ENCODE data around the gene TLCD2. TPM values are rescaled to one million over a fixed set of nuclear protein-coding genes. Genes with fewer than 3 reads are reported as not detected.

Gene TLCD2
- total RNA-seq, 1 experiment from 2014 or later, result 6.7 TPM

DNA sequence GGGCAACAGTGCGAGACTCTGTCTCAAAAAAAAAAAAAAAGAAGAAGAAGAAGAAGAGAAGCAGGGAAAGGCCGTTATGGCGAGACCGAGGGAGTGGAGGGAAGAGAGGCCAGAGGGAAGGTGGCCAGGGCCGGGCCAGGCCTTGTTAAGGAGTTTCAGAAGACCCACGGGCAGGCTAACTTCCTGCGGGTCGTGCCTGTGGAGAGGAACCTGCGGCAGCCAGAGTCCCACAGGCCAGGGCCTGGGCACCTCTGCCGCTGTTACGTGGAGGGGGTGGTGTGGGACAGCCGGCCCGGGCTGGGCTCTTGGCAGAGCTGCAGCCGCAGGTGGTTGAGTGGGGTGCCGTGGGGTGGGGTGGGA, 19.8 kb upstream of the TLCD2 start:
- ChIA-PET POLR2A (ENCODE audit: unreplicated experiment) (interaction anchor here (0.6 kb wide), 1 partner anchor 217 kb away, joined by 3 read pairs; no protein-coding TSS in a partner anchor), CTCF (interaction anchor here (0.8 kb wide), 1 partner anchor 100 kb away, joined by 7 read pairs; the partner anchor contains the start of genes RPA1 and SMYD4)
- TF ChIP-seq, protein P1, sequence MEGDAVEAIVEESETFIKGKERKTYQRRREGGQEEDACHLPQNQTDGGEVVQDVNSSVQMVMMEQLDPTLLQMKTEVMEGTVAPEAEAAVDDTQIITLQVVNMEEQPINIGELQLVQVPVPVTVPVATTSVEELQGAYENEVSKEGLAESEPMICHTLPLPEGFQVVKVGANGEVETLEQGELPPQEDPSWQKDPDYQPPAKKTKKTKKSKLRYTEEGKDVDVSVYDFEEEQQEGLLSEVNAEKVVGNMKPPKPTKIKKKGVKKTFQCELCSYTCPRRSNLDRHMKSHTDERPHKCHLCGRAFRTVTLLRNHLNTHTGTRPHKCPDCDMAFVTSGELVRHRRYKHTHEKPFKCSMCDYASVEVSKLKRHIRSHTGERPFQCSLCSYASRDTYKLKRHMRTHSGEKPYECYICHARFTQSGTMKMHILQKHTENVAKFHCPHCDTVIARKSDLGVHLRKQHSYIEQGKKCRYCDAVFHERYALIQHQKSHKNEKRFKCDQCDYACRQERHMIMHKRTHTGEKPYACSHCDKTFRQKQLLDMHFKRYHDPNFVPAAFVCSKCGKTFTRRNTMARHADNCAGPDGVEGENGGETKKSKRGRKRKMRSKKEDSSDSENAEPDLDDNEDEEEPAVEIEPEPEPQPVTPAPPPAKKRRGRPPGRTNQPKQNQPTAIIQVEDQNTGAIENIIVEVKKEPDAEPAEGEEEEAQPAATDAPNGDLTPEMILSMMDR (conservative IDR thresholded peaks at IDR 0.05), result no peak
- no peak for TF ChIP-seq EZH2 (IDR thresholded peaks at IDR 0.05; ENCODE audit: low read depth)
- Histone ChIP-seq H3K4me3 (no peak overlapping the region), H3K9me2 (ENCODE audit: insufficient read depth) (no peaks in the 10 kb centered on the region), H3K36me3 (ENCODE audit: low read depth) (no peaks in the 10 kb centered on the region), H3K79me2 (ENCODE audit: low read depth) (peaks cover 7% of the 10 kb centered on the region; the same call in 1 of the 2 replicates), H3K9me3 (ENCODE audit: insufficient read depth, low read depth) (no peaks in the 10 kb centered on the region), H2AFZ (no peak overlapping the region), H3F3A (ENCODE audit: insufficient read depth, low read depth) (no peaks in the 10 kb centered on the region), H3K27ac (no peak overlapping the region), H3K27me3 (ENCODE audit: insufficient read depth, low read depth) (no peaks in the 10 kb centered on the region), H3K4me1 (replicated peaks; ENCODE audit: insufficient read depth) (no peaks in the 10 kb centered on the region), H4K20me1 (ENCODE audit: insufficient read depth) (no peaks in the 10 kb centered on the region; the same call in none of the 2 replicates), H3K4me2 (no peak overlapping the region)
- DNase-seq, result no peak
- intact Hi-C loops (cut with micrococcal nuclease; ENCODE audit: unreplicated experiment), result no loop called here
- BruUV-seq (replicated peaks), result no TSS peak

DNA sequence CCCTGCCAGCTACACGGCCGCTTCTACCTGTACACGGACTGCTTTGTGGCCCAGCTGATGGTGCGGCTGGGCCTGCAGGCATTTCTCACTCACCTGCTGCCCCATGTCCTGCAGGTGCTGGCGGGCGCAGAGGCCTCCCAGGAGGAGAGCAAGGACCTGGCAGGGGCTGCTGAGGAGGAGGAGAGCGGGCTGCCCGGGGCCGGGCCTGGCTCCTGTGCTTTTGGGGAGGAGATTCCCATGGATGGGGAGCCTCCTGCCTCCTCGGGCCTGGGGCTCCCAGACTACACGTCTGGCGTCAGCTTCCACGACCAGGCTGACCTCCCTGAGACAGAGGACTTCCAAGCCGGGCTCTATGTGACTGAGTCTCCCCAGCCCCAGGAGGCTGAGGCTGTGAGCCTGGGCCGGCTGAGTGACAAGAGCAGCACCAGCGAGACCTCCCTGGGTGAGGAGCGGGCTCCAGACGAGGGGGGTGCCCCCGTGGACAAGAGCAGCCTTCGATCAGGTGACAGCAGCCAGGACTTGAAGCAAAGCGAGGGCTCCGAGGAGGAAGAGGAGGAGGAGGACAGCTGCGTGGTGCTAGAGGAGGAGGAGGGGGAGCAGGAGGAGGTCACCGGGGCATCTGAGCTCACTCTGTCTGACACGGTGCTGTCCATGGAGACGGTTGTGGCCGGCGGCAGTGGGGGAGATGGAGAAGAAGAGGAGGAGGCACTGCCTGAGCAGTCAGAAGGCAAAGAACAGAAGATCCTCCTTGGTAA, 17.9 kb upstream of the TLCD2 start:
- POLR2A ChIA-PET (ENCODE audit: unreplicated experiment), result no interaction called here
- DNase-seq, result no peak
- Histone ChIP-seq H3K4me1 (replicated peaks; ENCODE audit: insufficient read depth) (peaks cover 5% of the 10 kb centered on the region; the same call in 1 of the 2 replicates), H2AFZ (no peak overlapping the region), H3K36me3 (ENCODE audit: low read depth) (no peaks in the 10 kb centered on the region), H3K4me3 (no peak overlapping the region), H3K9me3 (ENCODE audit: insufficient read depth, low read depth) (no peaks in the 10 kb centered on the region), H4K20me1 (ENCODE audit: insufficient read depth) (no peaks in the 10 kb centered on the region; the same call in none of the 2 replicates), H3F3A (ENCODE audit: insufficient read depth, low read depth) (peaks cover 5% of the 10 kb centered on the region; the same call in 1 of the 2 replicates), H3K27ac (no peak overlapping the region), H3K4me2 (no peak overlapping the region), H3K79me2 (ENCODE audit: low read depth) (peaks cover 7% of the 10 kb centered on the region; the same call in 1 of the 2 replicates), H3K27me3 (ENCODE audit: insufficient read depth, low read depth) (no peaks in the 10 kb centered on the region), H3K9me2 (ENCODE audit: insufficient read depth) (no peaks in the 10 kb centered on the region)
- intact Hi-C loops (cut with micrococcal nuclease; ENCODE audit: unreplicated experiment), result no loop called here
- TF ChIP-seq EZH2 (IDR thresholded peaks at IDR 0.05; ENCODE audit: low read depth), result no peak
- TF ChIP-seq, protein P1 (conservative IDR thresholded peaks at IDR 0.05), result no peak
- CTCF ChIA-PET, result no interaction called here
- no TSS peak for BruUV-seq (replicated peaks)

DNA sequence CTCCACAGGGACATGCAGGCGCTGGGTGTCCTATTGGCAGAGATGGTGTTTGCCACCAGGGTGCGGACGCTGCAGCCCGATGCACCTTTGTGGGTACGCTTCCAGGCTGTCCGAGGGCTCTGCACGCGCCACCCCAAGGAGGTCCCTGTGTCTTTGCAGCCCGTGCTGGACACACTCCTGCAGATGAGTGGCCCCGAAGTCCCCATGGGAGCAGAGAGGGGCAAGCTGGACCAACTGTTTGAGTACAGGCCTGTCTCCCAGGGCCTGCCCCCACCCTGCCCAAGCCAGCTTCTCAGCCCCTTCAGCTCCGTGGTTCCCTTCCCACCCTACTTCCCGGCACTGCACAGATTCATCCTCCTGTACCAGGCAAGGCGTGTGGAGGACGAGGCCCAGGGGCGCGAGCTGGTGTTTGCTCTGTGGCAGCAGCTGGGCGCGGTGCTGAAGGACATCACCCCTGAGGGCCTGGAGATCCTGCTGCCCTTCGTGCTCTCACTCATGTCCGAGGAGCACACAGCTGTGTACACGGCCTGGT, 17.1 kb upstream of the TLCD2 start:
- Histone ChIP-seq H3K4me1 (replicated peaks; ENCODE audit: insufficient read depth) (peaks cover 5% of the 10 kb centered on the region; the same call in 1 of the 2 replicates), H4K20me1 (ENCODE audit: insufficient read depth) (no peaks in the 10 kb centered on the region; the same call in none of the 2 replicates), H3K9me2 (ENCODE audit: insufficient read depth) (no peaks in the 10 kb centered on the region), H3K36me3 (ENCODE audit: low read depth) (no peaks in the 10 kb centered on the region), H3K9me3 (ENCODE audit: insufficient read depth, low read depth) (no peaks in the 10 kb centered on the region), H3K27me3 (ENCODE audit: insufficient read depth, low read depth) (no peaks in the 10 kb centered on the region), H3K4me3 (no peak overlapping the region), H3K4me2 (no peak overlapping the region), H2AFZ (no peak overlapping the region), H3K27ac (no peak overlapping the region), H3F3A (ENCODE audit: insufficient read depth, low read depth) (peaks cover 5% of the 10 kb centered on the region; the same call in 1 of the 2 replicates), H3K79me2 (ENCODE audit: low read depth) (peaks cover 7% of the 10 kb centered on the region; the same call in 1 of the 2 replicates)
- ChIA-PET POLR2A (ENCODE audit: unreplicated experiment) (no interaction called here), CTCF (no interaction called here)
- no peak for DNase-seq
- BruUV-seq (replicated peaks), result no TSS peak
- TF ChIP-seq, protein P1 (conservative IDR thresholded peaks at IDR 0.05), result no peak
- no peak for TF ChIP-seq EZH2 (IDR thresholded peaks at IDR 0.05; ENCODE audit: low read depth)
- intact Hi-C loops (cut with micrococcal nuclease; ENCODE audit: unreplicated experiment), result no loop called here

All from PC-9 (cell line).